ENCODE results near the gene FMO1. TPM values are rescaled to one million over a fixed set of nuclear protein-coding genes. Genes with fewer than 3 reads are reported as not detected.

FMO1 gene
- total and polyA plus RNA-seq, 10 of the 15 experiments (the other 5 are each of a cell fraction or from before 2014, with no cell fraction given): not detected

- Histone ChIP-seq H3K27me3 (replicated peaks in 1 of 2; ENCODE audit: control insufficient read depth in 2 of 2, insufficient read depth in 2 of 2, low read length in 1 of 2) (no peaks in the 10 kb centered on the region; a peak in 1 of 4 replicates), H3K79me2 (ENCODE audit: control insufficient read depth, insufficient read depth, low read length) (no peaks in the 10 kb centered on the region), H3K4me1 (ENCODE audit: control insufficient read depth, insufficient read depth, low read length) (no peaks in the 10 kb centered on the region), H3K9me3 (replicated peaks; ENCODE audit: control insufficient read depth, insufficient read depth, low read length) (peaks cover 4% of the 10 kb centered on the region; the same call in 2 of the 3 replicates), H2AFZ (ENCODE audit: control insufficient read depth, low read depth, low read length) (no peak overlapping the region), H3K4me3 (no peak overlapping the region), H3K27ac (ENCODE audit: control insufficient read depth, insufficient read depth) (no peak overlapping the region), H3K4me2 (ENCODE audit: control insufficient read depth, insufficient read depth) (no peak overlapping the region), H3K9ac (ENCODE audit: control insufficient read depth, insufficient read depth, low read length) (no peak overlapping the region), H4K20me1 (ENCODE audit: control insufficient read depth, insufficient read depth) (no peaks in the 10 kb centered on the region), H3K36me3 (ENCODE audit: control insufficient read depth in 2 of 2, insufficient read depth in 2 of 2, low read length in 1 of 2) (no peaks in the 10 kb centered on the region)
- BruUV-seq (replicated peaks): no TSS peak
- 0% methylated on average over 2 of the region's 2 CpGs for WGBS (ENCODE audit: insufficient coverage, insufficient replicate concordance, low lambda C conversion rate, missing lambda C conversion rate)
- CTCF ChIA-PET: no interaction called here
- RAD21 ChIA-PET (ENCODE audit: unreplicated experiment): no interaction called here
- FAIRE-seq (no peak), DNase-seq (ENCODE audit: low read depth, low spot score) (no peak), ATAC-seq (no peak)
- no peak for TF ChIP-seq RAD51 (IDR thresholded peaks at IDR 0.05)
- TF ChIP-seq USF2 (IDR thresholded peaks at IDR 0.05; ENCODE audit: borderline replicate concordance, low read depth, low read length): no peak
- TF ChIP-seq NFXL1 (IDR thresholded peaks at IDR 0.05; ENCODE audit: borderline replicate concordance): no peak
- TF ChIP-seq TCF3 (IDR thresholded peaks at IDR 0.05; ENCODE audit: borderline replicate concordance, insufficient read depth, low read depth, low read length): no peak
- TF ChIP-seq CTCF (IDR thresholded peaks at IDR 0.05 in 2 of 3, conservative IDR thresholded peaks at IDR 0.05 in 1 of 3; ENCODE audit: control insufficient read depth in 2 of 3, extremely low read depth in 1 of 3, insufficient read depth in 1 of 3, low read depth in 3 of 3, low read length in 3 of 3): no peak
- TF ChIP-seq YBX1 (IDR thresholded peaks at IDR 0.05): no peak
- TF ChIP-seq FOXM1 (IDR thresholded peaks at IDR 0.05; ENCODE audit: low read depth, low read length): no peak
- no peak for TF ChIP-seq RUNX3 (IDR thresholded peaks at IDR 0.05; ENCODE audit: low read length)
- no peak for TF ChIP-seq EGR1 (IDR thresholded peaks at IDR 0.05; ENCODE audit: borderline replicate concordance in 1 of 2, low read depth in 2 of 2, low read length in 2 of 2)
- no peak for TF ChIP-seq ESRRA (IDR thresholded peaks at IDR 0.05; ENCODE audit: low read length)
- POLR2A ChIA-PET: no interaction called here
- SMC1A ChIA-PET (ENCODE audit: uncharacterized antibody, unreplicated experiment): interaction anchor here (2.0 kb wide), 1 partner anchor 14 kb away, joined by 7 read pairs; the partner anchor contains the start of gene FMO4
- intact Hi-C loops (cut with micrococcal nuclease; ENCODE audit: unreplicated experiment): no loop called here
- in situ Hi-C loops (cut with MboI): no loop called here
Measured at GRCh38 chr1:171299342-171299741, 51.0 kb downstream of the FMO1 start.
